Heart left ventricle (tissue), 13 donors: ENCODE measurements around the gene CD22.

Experiments
- POLR2A ChIP-seq, 2 donors: fragments of 450-650 bp; IDR thresholded peaks; one replicate each; pipeline ENCODE4 v1.6.1; 2017; ENCODE audit warnings: antibody characterized with exemption in 2 of 2, mild to moderate bottlenecking in 2 of 2, moderate library complexity in 2 of 2
- TF ChIP-seq, protein P1 (sequence below), 12 donors: fragments of 200-600 bp; sonication (generic) in 4 of 12; IDR thresholded peaks; one replicate each; pipeline versions ENCODE4 v1.5.0 to v1.8.0; 2018 to 2022; ENCODE audit warnings: antibody characterized with exemption in 12 of 12, mild to moderate bottlenecking in 5 of 12
- donor health status: ischemic (EF 13 %, LVEDD 7.1; RV severe dilation, severe dysfunction).
- donor health status: DM: no; HTN: yes; CAD: no.
- donor health status: DM: no; HTN: no; CAD: no.
- donor health status: ischemic (EF 25% LVEDD 6.9; RV normal size, moderate dysfunction).
- donor health status: ischemic (EF 25% LVEDD 5.7; RV mildly dilated, moderate dysfunction).
- donor health status: ischemic (EF 35%, LVEDD 5.7; RV mildly dilated, moderate dysfunction).
- donor health status: nonischemic (EF 11% LVEDD 7.7; RV severe dilation, severe dysfunction).
- donor health status: DM: yes; HTN: yes; CAD: no.
- donor health status: PGD.
- donor health status: ischemic (EF 29% LVEDD 5.4; RV normal size, mild dysfunction).
- donor health status: nonischemic (EF 23%, LVEDD 6.1; RV moderate dilation, normal function).

GRCh38 chr19:35353635-35354034, 24.6 kb downstream of the CD22 start:
- TF ChIP-seq, protein P1, sequence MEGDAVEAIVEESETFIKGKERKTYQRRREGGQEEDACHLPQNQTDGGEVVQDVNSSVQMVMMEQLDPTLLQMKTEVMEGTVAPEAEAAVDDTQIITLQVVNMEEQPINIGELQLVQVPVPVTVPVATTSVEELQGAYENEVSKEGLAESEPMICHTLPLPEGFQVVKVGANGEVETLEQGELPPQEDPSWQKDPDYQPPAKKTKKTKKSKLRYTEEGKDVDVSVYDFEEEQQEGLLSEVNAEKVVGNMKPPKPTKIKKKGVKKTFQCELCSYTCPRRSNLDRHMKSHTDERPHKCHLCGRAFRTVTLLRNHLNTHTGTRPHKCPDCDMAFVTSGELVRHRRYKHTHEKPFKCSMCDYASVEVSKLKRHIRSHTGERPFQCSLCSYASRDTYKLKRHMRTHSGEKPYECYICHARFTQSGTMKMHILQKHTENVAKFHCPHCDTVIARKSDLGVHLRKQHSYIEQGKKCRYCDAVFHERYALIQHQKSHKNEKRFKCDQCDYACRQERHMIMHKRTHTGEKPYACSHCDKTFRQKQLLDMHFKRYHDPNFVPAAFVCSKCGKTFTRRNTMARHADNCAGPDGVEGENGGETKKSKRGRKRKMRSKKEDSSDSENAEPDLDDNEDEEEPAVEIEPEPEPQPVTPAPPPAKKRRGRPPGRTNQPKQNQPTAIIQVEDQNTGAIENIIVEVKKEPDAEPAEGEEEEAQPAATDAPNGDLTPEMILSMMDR (IDR thresholded peaks at IDR 0.05), result no peak
- no peak for TF ChIP-seq POLR2A (IDR thresholded peaks at IDR 0.05)
